ENCODE measurements around the gene CNGB1.
"Not testable (repeated sequence)": the region's sequence is repeated elsewhere in the genome, so short reads cannot be mapped to it uniquely, and the experiment has no call there.

- TF ChIP-seq CTCF (conservative IDR thresholded peaks at IDR 0.05 in 1 of 2, IDR thresholded peaks at IDR 0.05 in 1 of 2; ENCODE audit: low read depth in 1 of 2, low read length in 2 of 2); EZH2 (IDR thresholded peaks at IDR 0.05; ENCODE audit: low read length, missing control alignments): not testable (repeated sequence)
These were observed 135.5 kb downstream of the CNGB1 start for GRCh38 chr16:57835439-57835838.

Measured in fibroblast of lung (primary cell).